HG03432 (cell line): ENCODE data around the gene USF1.
"Not testable (repeated sequence)": the region's sequence is repeated elsewhere in the genome, so short reads cannot be mapped to it uniquely, and the experiment has no call there.

ENCODE experiments used
- ATAC-seq: cut with Tn5 transposase; IDR thresholded peaks from one replicate; pipeline ENCODE4 v1.9.1; 2021; ENCODE audit warnings: mild to moderate bottlenecking, moderate library complexity; ENCODE audit not compliant: unreplicated experiment

Gene USF1

GRCh38 chr1:161048949-161049722, 3.4 kb upstream of the USF1 start:
- ATAC-seq = no peak

GRCh38 chr1:161047436-161048420, 2.0 kb upstream of the USF1 start:
- no peak for ATAC-seq

- peak; percentile 36 for ATAC-seq
Observed at GRCh38 chr1:161046605-161047228, 940 bp upstream of the USF1 start.

GRCh38 chr1:161044908-161045735, 655 bp downstream of the USF1 start:
- peak; percentile 43 for ATAC-seq

GRCh38 chr1:161044535-161044907, 1.3 kb downstream of the USF1 start:
- ATAC-seq = no peak

GRCh38 chr1:161039546-161039945, 6.2 kb downstream of the USF1 start:
- ATAC-seq = no peak

- no peak for ATAC-seq
Observed at GRCh38 chr1:161039154-161039545, 6.6 kb downstream of the USF1 start.

- ATAC-seq = peak; percentile 88
Observed at GRCh38 chr1:161038523-161039153, 7.1 kb downstream of the USF1 start, which contains the start of gene TSTD1. TSS of gene TSTD1 (minus strand) at chr1:161038964. CDS start at chr1:161038889, 75 bp downstream.

GRCh38 chr1:161037661-161038522, 7.9 kb downstream of the USF1 start:
- no peak for ATAC-seq

- no peak for ATAC-seq
Observed at GRCh38 chr1:161033751-161034150, 12.0 kb downstream of the USF1 start.

GRCh38 chr1:161032409-161032808, 13.4 kb downstream of the USF1 start:
- no peak for ATAC-seq

- ATAC-seq = no peak
Observed at GRCh38 chr1:161031874-161032273, 13.9 kb downstream of the USF1 start.

GRCh38 chr1:161029466-161029865, 16.3 kb downstream of the USF1 start:
- not testable (repeated sequence) for ATAC-seq

- ATAC-seq = not testable (repeated sequence)
Observed at GRCh38 chr1:161026954-161027353, 18.8 kb downstream of the USF1 start.

- not testable (repeated sequence) for ATAC-seq
Observed at GRCh38 chr1:161022432-161022831, 23.3 kb downstream of the USF1 start.

GRCh38 chr1:161021970-161022353, 23.8 kb downstream of the USF1 start:
- no peak for ATAC-seq

GRCh38 chr1:161021165-161021969, 24.4 kb downstream of the USF1 start:
- ATAC-seq = peak; percentile 91

GRCh38 chr1:161020509-161021164, 25.1 kb downstream of the USF1 start, which contains the start of gene F11R:
TSS of gene F11R (minus strand) at chr1:161021152. CDS start at chr1:161021073, 79 bp downstream.
- peak; percentile 51 for ATAC-seq
